ENCODE results near the gene VWA8. TPM values are rescaled to one million over a fixed set of nuclear protein-coding genes. Genes with fewer than 3 reads are reported as not detected.

VWA8 gene
- total RNA-seq, 1 experiment from 2014 or later = 22.6 TPM

DNA sequence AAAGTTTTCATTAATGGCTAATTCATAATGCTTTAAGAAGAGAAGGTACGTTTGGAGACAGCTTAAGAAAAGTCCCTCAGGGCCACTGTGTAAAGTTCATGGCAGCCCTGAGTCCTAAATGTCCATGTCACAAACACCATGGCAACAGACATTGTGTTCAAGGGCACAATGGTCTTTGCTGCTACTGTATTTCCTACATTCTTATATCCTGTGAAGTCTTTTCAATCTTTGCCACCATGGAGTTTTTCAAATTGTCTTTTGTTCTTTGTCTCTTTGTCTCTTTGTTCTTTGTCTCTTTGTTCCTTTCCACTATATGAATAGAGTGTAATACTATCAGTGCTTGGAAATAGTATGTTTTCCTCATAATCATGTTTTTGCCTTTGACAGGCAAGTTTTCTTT lies 178.8 kb downstream of the VWA8 start:
- TF ChIP-seq, protein P1, sequence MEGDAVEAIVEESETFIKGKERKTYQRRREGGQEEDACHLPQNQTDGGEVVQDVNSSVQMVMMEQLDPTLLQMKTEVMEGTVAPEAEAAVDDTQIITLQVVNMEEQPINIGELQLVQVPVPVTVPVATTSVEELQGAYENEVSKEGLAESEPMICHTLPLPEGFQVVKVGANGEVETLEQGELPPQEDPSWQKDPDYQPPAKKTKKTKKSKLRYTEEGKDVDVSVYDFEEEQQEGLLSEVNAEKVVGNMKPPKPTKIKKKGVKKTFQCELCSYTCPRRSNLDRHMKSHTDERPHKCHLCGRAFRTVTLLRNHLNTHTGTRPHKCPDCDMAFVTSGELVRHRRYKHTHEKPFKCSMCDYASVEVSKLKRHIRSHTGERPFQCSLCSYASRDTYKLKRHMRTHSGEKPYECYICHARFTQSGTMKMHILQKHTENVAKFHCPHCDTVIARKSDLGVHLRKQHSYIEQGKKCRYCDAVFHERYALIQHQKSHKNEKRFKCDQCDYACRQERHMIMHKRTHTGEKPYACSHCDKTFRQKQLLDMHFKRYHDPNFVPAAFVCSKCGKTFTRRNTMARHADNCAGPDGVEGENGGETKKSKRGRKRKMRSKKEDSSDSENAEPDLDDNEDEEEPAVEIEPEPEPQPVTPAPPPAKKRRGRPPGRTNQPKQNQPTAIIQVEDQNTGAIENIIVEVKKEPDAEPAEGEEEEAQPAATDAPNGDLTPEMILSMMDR (IDR thresholded peaks at IDR 0.05 in 2 of 3, conservative IDR thresholded peaks at IDR 0.05 in 1 of 3; ENCODE audit: borderline replicate concordance in 1 of 3, insufficient read depth in 1 of 3, low read depth in 2 of 3, low read length in 2 of 3) = no peak
- TF ChIP-seq SRF (IDR thresholded peaks at IDR 0.05; ENCODE audit: low read depth) = no peak
- TF ChIP-seq SP1 (IDR thresholded peaks at IDR 0.05; ENCODE audit: low read depth) = no peak
- TF ChIP-seq EGR1 (IDR thresholded peaks at IDR 0.05; ENCODE audit: low read depth) = no peak
- no peak for TF ChIP-seq YY1 (IDR thresholded peaks at IDR 0.05; ENCODE audit: extremely low read depth, insufficient replicate concordance, low read depth, low read length)
- TF ChIP-seq, protein P2, sequence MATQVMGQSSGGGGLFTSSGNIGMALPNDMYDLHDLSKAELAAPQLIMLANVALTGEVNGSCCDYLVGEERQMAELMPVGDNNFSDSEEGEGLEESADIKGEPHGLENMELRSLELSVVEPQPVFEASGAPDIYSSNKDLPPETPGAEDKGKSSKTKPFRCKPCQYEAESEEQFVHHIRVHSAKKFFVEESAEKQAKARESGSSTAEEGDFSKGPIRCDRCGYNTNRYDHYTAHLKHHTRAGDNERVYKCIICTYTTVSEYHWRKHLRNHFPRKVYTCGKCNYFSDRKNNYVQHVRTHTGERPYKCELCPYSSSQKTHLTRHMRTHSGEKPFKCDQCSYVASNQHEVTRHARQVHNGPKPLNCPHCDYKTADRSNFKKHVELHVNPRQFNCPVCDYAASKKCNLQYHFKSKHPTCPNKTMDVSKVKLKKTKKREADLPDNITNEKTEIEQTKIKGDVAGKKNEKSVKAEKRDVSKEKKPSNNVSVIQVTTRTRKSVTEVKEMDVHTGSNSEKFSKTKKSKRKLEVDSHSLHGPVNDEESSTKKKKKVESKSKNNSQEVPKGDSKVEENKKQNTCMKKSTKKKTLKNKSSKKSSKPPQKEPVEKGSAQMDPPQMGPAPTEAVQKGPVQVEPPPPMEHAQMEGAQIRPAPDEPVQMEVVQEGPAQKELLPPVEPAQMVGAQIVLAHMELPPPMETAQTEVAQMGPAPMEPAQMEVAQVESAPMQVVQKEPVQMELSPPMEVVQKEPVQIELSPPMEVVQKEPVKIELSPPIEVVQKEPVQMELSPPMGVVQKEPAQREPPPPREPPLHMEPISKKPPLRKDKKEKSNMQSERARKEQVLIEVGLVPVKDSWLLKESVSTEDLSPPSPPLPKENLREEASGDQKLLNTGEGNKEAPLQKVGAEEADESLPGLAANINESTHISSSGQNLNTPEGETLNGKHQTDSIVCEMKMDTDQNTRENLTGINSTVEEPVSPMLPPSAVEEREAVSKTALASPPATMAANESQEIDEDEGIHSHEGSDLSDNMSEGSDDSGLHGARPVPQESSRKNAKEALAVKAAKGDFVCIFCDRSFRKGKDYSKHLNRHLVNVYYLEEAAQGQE (IDR thresholded peaks at IDR 0.05; ENCODE audit: low read depth) = no peak
- TF ChIP-seq ZNF274 (IDR thresholded peaks at IDR 0.05; ENCODE audit: low read depth, low read length) = no peak
- no peak for TF ChIP-seq FOSL1 (IDR thresholded peaks at IDR 0.05; ENCODE audit: low read depth)
- TF ChIP-seq CBX3 (IDR thresholded peaks at IDR 0.05; ENCODE audit: low read depth) = no peak
- ChIA-PET POLR2A (no interaction called here), CTCF (no interaction called here), RAD21 (ENCODE audit: low non-redundant PET in 1 of 2, low total read pairs in 2 of 2, uncharacterized antibody in 2 of 2, unreplicated experiment in 2 of 2) (no interaction called here)
- no peak overlapping the region for H3K27ac ChIP-seq (ENCODE audit: low read depth, low read length)
- H3K9me2 ChIP-seq (ENCODE audit: insufficient read depth) = no peaks in the 10 kb centered on the region
- no peaks in the 10 kb centered on the region for H3K79me2 ChIP-seq (ENCODE audit: insufficient read depth, low read length)
- no peak overlapping the region for H3K9ac ChIP-seq (ENCODE audit: low read length)
- no TSS peak for BruUV-seq (replicated peaks)
- no peaks in the 10 kb centered on the region for H3K27me3 ChIP-seq (ENCODE audit: insufficient read depth, low read length)
- no peak overlapping the region for H3K4me3 ChIP-seq (replicated peaks in 1 of 2; ENCODE audit: low read depth in 1 of 2, low read length in 2 of 2)
- no peaks in the 10 kb centered on the region for H4K20me1 ChIP-seq (ENCODE audit: insufficient read depth)
- H3K36me3 ChIP-seq (ENCODE audit: control insufficient read depth in 1 of 2, insufficient read depth in 2 of 2, low read length in 2 of 2) = no peaks in the 10 kb centered on the region
- DNase-seq (ENCODE audit: low read depth, low spot score) (no peak), ATAC-seq (no peak)
- intact Hi-C loops (cut with micrococcal nuclease) = no loop called here
- no peaks in the 10 kb centered on the region for H3K9me3 ChIP-seq (ENCODE audit: control insufficient read depth in 1 of 2, insufficient read depth in 1 of 2, low read depth in 1 of 2, low read length in 2 of 2)
- H3K4me2 ChIP-seq (ENCODE audit: low read length) = no peak overlapping the region
- no peak overlapping the region for H2AFZ ChIP-seq (ENCODE audit: low read depth, low read length, poor library complexity, severe bottlenecking)
- peaks cover 0 to 5% of the 10 kb centered on the region in 2 experiments; a peak in 1 of 4 replicates for H3K4me1 ChIP-seq (ENCODE audit: control insufficient read depth in 1 of 2, insufficient read depth in 2 of 2, low read length in 2 of 2)

All from HCT116 (cell line).